ENCODE results near the gene TSLP.

TSLP gene

GRCh38 chr5:111076091-111076490, 4.6 kb downstream of the TSLP start:
- DNase-seq (ENCODE audit: low read depth): no peak
- TF ChIP-seq MYC (IDR thresholded peaks at IDR 0.05; ENCODE audit: low read depth, low read length): no peak
- TF ChIP-seq MAX (IDR thresholded peaks at IDR 0.05; ENCODE audit: low read depth, low read length): no peak
- TF ChIP-seq POLR2A (IDR thresholded peaks at IDR 0.05; ENCODE audit: extremely low read depth, insufficient read length): no peak
- TF ChIP-seq CTCF (IDR thresholded peaks at IDR 0.05; ENCODE audit: low read depth, low read length): no peak
- no peak overlapping the region for H3K4me3 ChIP-seq (ENCODE audit: low read depth, low read length)

GRCh38 chr5:111077678-111078077, 6.2 kb downstream of the TSLP start:
- DNase-seq (ENCODE audit: low read depth): no peak
- TF ChIP-seq MAX (IDR thresholded peaks at IDR 0.05; ENCODE audit: low read depth, low read length): no peak
- TF ChIP-seq POLR2A (IDR thresholded peaks at IDR 0.05; ENCODE audit: extremely low read depth, insufficient read length): no peak
- no peak for TF ChIP-seq CTCF (IDR thresholded peaks at IDR 0.05; ENCODE audit: low read depth, low read length)
- no peak for TF ChIP-seq MYC (IDR thresholded peaks at IDR 0.05; ENCODE audit: low read depth, low read length)
- H3K4me3 ChIP-seq (ENCODE audit: low read depth, low read length): no peak overlapping the region

GRCh38 chr5:111079846-111080245, 8.3 kb downstream of the TSLP start:
- DNase-seq (ENCODE audit: low read depth): no peak
- no peak for TF ChIP-seq MYC (IDR thresholded peaks at IDR 0.05; ENCODE audit: low read depth, low read length)
- no peak for TF ChIP-seq MAX (IDR thresholded peaks at IDR 0.05; ENCODE audit: low read depth, low read length)
- no peak for TF ChIP-seq POLR2A (IDR thresholded peaks at IDR 0.05; ENCODE audit: extremely low read depth, insufficient read length)
- no peak for TF ChIP-seq CTCF (IDR thresholded peaks at IDR 0.05; ENCODE audit: low read depth, low read length)
- H3K4me3 ChIP-seq (ENCODE audit: low read depth, low read length): no peak overlapping the region

- no peak for DNase-seq (ENCODE audit: low read depth)
- H3K4me3 ChIP-seq (ENCODE audit: low read depth, low read length): no peak overlapping the region
- TF ChIP-seq MAX (IDR thresholded peaks at IDR 0.05; ENCODE audit: low read depth, low read length) (no peak), CTCF (IDR thresholded peaks at IDR 0.05; ENCODE audit: low read depth, low read length) (no peak), POLR2A (IDR thresholded peaks at IDR 0.05; ENCODE audit: extremely low read depth, insufficient read length) (no peak), MYC (IDR thresholded peaks at IDR 0.05; ENCODE audit: low read depth, low read length) (no peak)
Measured at GRCh38 chr5:111083323-111083722, 11.8 kb downstream of the TSLP start.

GRCh38 chr5:111092062-111092853, 20.7 kb downstream of the TSLP start, which contains the start of gene WDR36:
Gene WDR36, plus strand, starts transcription at chr5:111092348. Its CDS starts 109 bp downstream, at chr5:111092457.
- H3K4me3 ChIP-seq (ENCODE audit: low read depth, low read length): peak within 1 kb of the TSS; percentile 82
- DNase-seq (ENCODE audit: low read depth): peak; percentile 94
- TF ChIP-seq MYC (IDR thresholded peaks at IDR 0.05; ENCODE audit: low read depth, low read length) (peak; percentile 96), MAX (IDR thresholded peaks at IDR 0.05; ENCODE audit: low read depth, low read length) (peak; percentile 96), POLR2A (IDR thresholded peaks at IDR 0.05; ENCODE audit: extremely low read depth, insufficient read length) (peak; percentile 82), CTCF (IDR thresholded peaks at IDR 0.05; ENCODE audit: low read depth, low read length) (no peak)

All from NB4 (cell line).